NB4 (cell line): ENCODE measurements around the gene UGT2B15.
"Not testable (repeated sequence)": the region's sequence is repeated elsewhere in the genome, so short reads cannot be mapped to it uniquely, and the experiment has no call there.

Experiments used
- MYC ChIP-seq: IDR thresholded peaks from 2 replicates; pipeline ENCODE4 v1.6.1; 2011; ENCODE audit warnings: low read depth, low read length
- POLR2A ChIP-seq: IDR thresholded peaks from 2 replicates; pipeline ENCODE4 v1.6.1; 2011; ENCODE audit warnings: mild to moderate bottlenecking; ENCODE audit not compliant: insufficient read length; ENCODE audit errors: extremely low read depth
- TF ChIP-seq, protein P1 (sequence below): IDR thresholded peaks from one replicate; pipeline ENCODE4 v1.5.1; 2012; ENCODE audit warnings: low read depth, low read length
- TF ChIP-seq, protein P2 (sequence below): IDR thresholded peaks from 2 replicates; pipeline ENCODE4 v1.6.1; 2011; ENCODE audit warnings: low read depth, low read length

DNA sequence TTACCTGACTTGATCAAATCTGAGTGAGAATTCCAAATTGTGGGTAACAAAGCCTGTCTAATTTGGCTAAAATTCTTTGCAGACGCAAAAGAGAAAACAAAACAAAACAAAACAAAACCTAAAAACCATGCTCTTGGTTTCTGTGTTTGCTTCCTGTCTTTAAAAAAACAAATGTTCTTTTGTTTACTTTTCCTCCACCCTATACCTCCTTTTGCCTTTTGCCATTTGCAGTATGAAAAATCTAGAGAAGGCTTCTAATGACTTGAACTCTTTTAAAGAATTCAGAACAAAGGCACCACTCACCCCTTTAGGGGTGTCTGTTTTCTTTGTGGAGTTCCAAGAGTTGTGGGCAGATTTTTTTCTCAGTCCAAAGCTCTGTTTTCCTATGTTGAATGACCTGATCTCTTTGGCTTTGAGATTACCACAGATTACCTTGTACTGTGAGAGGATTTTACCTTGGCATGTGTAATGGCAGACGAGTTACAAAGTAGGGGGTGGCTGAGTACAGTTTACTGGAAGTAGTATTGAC lies 13.9 kb downstream of the UGT2B15 start:
- TF ChIP-seq MYC, POLR2A: not testable (repeated sequence)
- TF ChIP-seq, protein P1, sequence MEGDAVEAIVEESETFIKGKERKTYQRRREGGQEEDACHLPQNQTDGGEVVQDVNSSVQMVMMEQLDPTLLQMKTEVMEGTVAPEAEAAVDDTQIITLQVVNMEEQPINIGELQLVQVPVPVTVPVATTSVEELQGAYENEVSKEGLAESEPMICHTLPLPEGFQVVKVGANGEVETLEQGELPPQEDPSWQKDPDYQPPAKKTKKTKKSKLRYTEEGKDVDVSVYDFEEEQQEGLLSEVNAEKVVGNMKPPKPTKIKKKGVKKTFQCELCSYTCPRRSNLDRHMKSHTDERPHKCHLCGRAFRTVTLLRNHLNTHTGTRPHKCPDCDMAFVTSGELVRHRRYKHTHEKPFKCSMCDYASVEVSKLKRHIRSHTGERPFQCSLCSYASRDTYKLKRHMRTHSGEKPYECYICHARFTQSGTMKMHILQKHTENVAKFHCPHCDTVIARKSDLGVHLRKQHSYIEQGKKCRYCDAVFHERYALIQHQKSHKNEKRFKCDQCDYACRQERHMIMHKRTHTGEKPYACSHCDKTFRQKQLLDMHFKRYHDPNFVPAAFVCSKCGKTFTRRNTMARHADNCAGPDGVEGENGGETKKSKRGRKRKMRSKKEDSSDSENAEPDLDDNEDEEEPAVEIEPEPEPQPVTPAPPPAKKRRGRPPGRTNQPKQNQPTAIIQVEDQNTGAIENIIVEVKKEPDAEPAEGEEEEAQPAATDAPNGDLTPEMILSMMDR, result not testable (repeated sequence)
- TF ChIP-seq, protein P2, sequence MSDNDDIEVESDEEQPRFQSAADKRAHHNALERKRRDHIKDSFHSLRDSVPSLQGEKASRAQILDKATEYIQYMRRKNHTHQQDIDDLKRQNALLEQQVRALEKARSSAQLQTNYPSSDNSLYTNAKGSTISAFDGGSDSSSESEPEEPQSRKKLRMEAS, result not testable (repeated sequence)
